HCT116 (cell line): ENCODE results near the gene IST1.

ENCODE experiments used
- CTCF ChIP-seq, 3 experiments: fragments of 200-600 bp in 1 of 3; sonication (generic) in 1 of 3; IDR thresholded peaks in 2 of 3; conservative IDR thresholded peaks in 1 of 3; 2 replicates each; pipeline ENCODE4 v1.5.1; 2012 to 2017; ENCODE audit warnings: low read depth in 2 of 3, low read length in 2 of 3, antibody characterized with exemption in 1 of 3, borderline replicate concordance in 1 of 3, control low read depth in 1 of 3, mild to moderate bottlenecking in 1 of 3, mixed read lengths in 1 of 3, mixed run types in 1 of 3, moderate library complexity in 1 of 3; ENCODE audit not compliant: insufficient read depth in 1 of 3
- YY1 ChIP-seq: IDR thresholded peaks from 2 replicates; pipeline ENCODE4 v1.6.1; 2011; ENCODE audit warnings: low read length, low read depth, moderate library complexity, mild to moderate bottlenecking; ENCODE audit not compliant: insufficient replicate concordance; ENCODE audit errors: extremely low read depth
- ZFX ChIP-seq: fragments of 450-650 bp; IDR thresholded peaks from 2 replicates; pipeline ENCODE4 v1.6.1; 2017

- TF ChIP-seq CTCF (IDR thresholded peaks at IDR 0.05 in 2 of 3, conservative IDR thresholded peaks at IDR 0.05 in 1 of 3; ENCODE audit: borderline replicate concordance in 1 of 3, insufficient read depth in 1 of 3, low read depth in 2 of 3, low read length in 2 of 3) (no peak), ZFX (no peak), YY1 (no peak)
Observed at GRCh38 chr16:71933017-71933416, 37.7 kb downstream of the IST1 start.
